ENCODE results near the gene NTSR2. TPM values are rescaled to one million over a fixed set of nuclear protein-coding genes. Genes with fewer than 3 reads are reported as not detected.

NTSR2 gene
- polyA plus RNA-seq, 6 donors from 2014 or later = not detected

- ATAC-seq (ENCODE audit: low read depth in 2 of 2) = no peak
Observed at GRCh38 chr2:11617984-11618707, 51.8 kb downstream of the NTSR2 start.

GRCh38 chr2:11617527-11617926 is 52.5 kb downstream of the NTSR2 start:
- Mint-ChIP-seq H3K27me3 (peaks cover 13 to 16% (median 13%) of the 10 kb centered on the region in 3 donors), H3K4me3 (no peak overlapping the region), H3K9me3 (no peaks in the 10 kb centered on the region), H3K36me3 (no peaks in the 10 kb centered on the region), H3K27ac (peak overlapping the region in 1 of 6 donors; percentile 47), H3K4me1 (no peaks in the 10 kb centered on the region)
- DNase-seq = no peak
- ATAC-seq (ENCODE audit: low read depth in 2 of 2) = no peak

More at GRCh38 chr2:11617984-11618707, 51.8 kb downstream of the NTSR2 start:
- Mint-ChIP-seq H3K27ac (no peak overlapping the region), H3K36me3 (no peaks in the 10 kb centered on the region), H3K9me3 (no peaks in the 10 kb centered on the region), H3K4me3 (no peak overlapping the region), H3K27me3 (peaks cover 14 to 17% (median 16%) of the 10 kb centered on the region in 3 donors), H3K4me1 (no peaks in the 10 kb centered on the region)
- DNase-seq = no peak

GRCh38 chr2:11616851-11617415 is 53.1 kb downstream of the NTSR2 start:
- no peaks in the 10 kb centered on the region for H3K36me3 Mint-ChIP-seq
- H3K4me3 Mint-ChIP-seq = no peak overlapping the region
- ATAC-seq (ENCODE audit: low read depth in 2 of 2) (no peak), DNase-seq (no peak)
- H3K9me3 Mint-ChIP-seq = no peaks in the 10 kb centered on the region
- H3K27me3 Mint-ChIP-seq = peaks cover 7 to 19% (median 15%) of the 10 kb centered on the region in 3 donors
- no peaks in the 10 kb centered on the region for H3K4me1 Mint-ChIP-seq
- H3K27ac Mint-ChIP-seq = no peak overlapping the region

- DNase-seq (no peak), ATAC-seq (ENCODE audit: low read depth in 2 of 2) (no peak)
- Mint-ChIP-seq H3K4me1 (no peaks in the 10 kb centered on the region), H3K27me3 (peaks cover 7 to 21% (median 18%) of the 10 kb centered on the region in 3 donors), H3K27ac (no peak overlapping the region), H3K36me3 (no peaks in the 10 kb centered on the region), H3K9me3 (no peaks in the 10 kb centered on the region), H3K4me3 (peak overlapping the region in 1 of 8 donors; percentile 82)
Observed at GRCh38 chr2:11616097-11616687, 53.8 kb downstream of the NTSR2 start.

- Mint-ChIP-seq H3K4me3 (no peak overlapping the region), H3K4me1 (no peaks in the 10 kb centered on the region), H3K36me3 (no peaks in the 10 kb centered on the region), H3K27ac (no peak overlapping the region), H3K27me3 (peaks cover 7 to 18% (median 11%) of the 10 kb centered on the region in 3 donors), H3K9me3 (no peaks in the 10 kb centered on the region)
- ATAC-seq (ENCODE audit: low read depth in 2 of 2) = no peak
- no peak for DNase-seq
Observed at GRCh38 chr2:11615209-11615608, 54.8 kb downstream of the NTSR2 start.

GRCh38 chr2:11613297-11613696 is 56.7 kb downstream of the NTSR2 start:
- no peak overlapping the region for H3K4me3 Mint-ChIP-seq
- H3K9me3 Mint-ChIP-seq = no peaks in the 10 kb centered on the region
- peaks cover 15 to 23% (median 18%) of the 10 kb centered on the region in 3 donors for H3K27me3 Mint-ChIP-seq
- H3K27ac Mint-ChIP-seq = no peak overlapping the region
- H3K4me1 Mint-ChIP-seq = no peaks in the 10 kb centered on the region
- DNase-seq (no peak), ATAC-seq (ENCODE audit: low read depth in 2 of 2) (no peak)
- no peaks in the 10 kb centered on the region for H3K36me3 Mint-ChIP-seq

GRCh38 chr2:11612553-11613215 is 57.3 kb downstream of the NTSR2 start:
- no peak for DNase-seq
- Mint-ChIP-seq H3K27me3 (peaks cover 15 to 23% (median 18%) of the 10 kb centered on the region in 3 donors), H3K4me3 (no peak overlapping the region), H3K36me3 (no peaks in the 10 kb centered on the region), H3K4me1 (no peaks in the 10 kb centered on the region), H3K27ac (no peak overlapping the region), H3K9me3 (no peaks in the 10 kb centered on the region)
- ATAC-seq (ENCODE audit: low read depth in 2 of 2) = no peak

GRCh38 chr2:11611251-11611650 is 58.7 kb downstream of the NTSR2 start:
- H3K4me1 Mint-ChIP-seq = no peaks in the 10 kb centered on the region

GRCh38 chr2:11610624-11611242 is 59.3 kb downstream of the NTSR2 start:
- DNase-seq = no peak
- H3K27ac Mint-ChIP-seq = no peak overlapping the region
- no peak for ATAC-seq (ENCODE audit: low read depth in 2 of 2)
- no peaks in the 10 kb centered on the region for H3K4me1 Mint-ChIP-seq
- H3K36me3 Mint-ChIP-seq = no peaks in the 10 kb centered on the region
- H3K4me3 Mint-ChIP-seq = no peak overlapping the region
- no peaks in the 10 kb centered on the region for H3K9me3 Mint-ChIP-seq
- H3K27me3 Mint-ChIP-seq = peaks cover 7 to 18% (median 18%) of the 10 kb centered on the region in 3 donors

More at GRCh38 chr2:11611251-11611650, 58.7 kb downstream of the NTSR2 start:
- H3K27me3 Mint-ChIP-seq = peaks cover 11 to 20% (median 18%) of the 10 kb centered on the region in 3 donors
- DNase-seq = no peak
- H3K9me3 Mint-ChIP-seq = no peaks in the 10 kb centered on the region
- no peaks in the 10 kb centered on the region for H3K36me3 Mint-ChIP-seq
- no peak for ATAC-seq (ENCODE audit: low read depth in 2 of 2)
- no peak overlapping the region for H3K4me3 Mint-ChIP-seq
- no peak overlapping the region for H3K27ac Mint-ChIP-seq

Other genes starting within 250 kb of the NTSR2 start
- gene E2F6, start 204.0 kb downstream of the NTSR2 start, polyA plus RNA-seq (ENCODE audit: low read depth in 6 of 6) = 10 to 100 TPM in 1 of 6 donors, 1 to 10 TPM in 5; 1.9 to 11.0 (median 2.9) TPM
- not detected for gene GREB1, start 136.2 kb downstream of the NTSR2 start, polyA plus RNA-seq (ENCODE audit: low read depth in 6 of 6)
- gene LPIN1, start 76.4 kb upstream of the NTSR2 start, polyA plus RNA-seq (ENCODE audit: low read depth in 6 of 6) = 10 to 100 TPM in 3 of 6 donors, 1 to 10 TPM in 3; 4.6 to 12.8 (median 9.7) TPM